Mucosa of gallbladder (tissue), 1 donor: Measurements from ENCODE around the gene PELI2. TPM values are rescaled to one million over a fixed set of nuclear protein-coding genes. Genes with fewer than 3 reads are reported as not detected.

Source experiments
- DNase-seq: peaks from one replicate; pipeline ENCODE4 v3.0.0-alpha.2; 2020; ENCODE audit warnings: low spot score
- total RNA-seq: library from RNA; stranded (reverse); gene quantifications from one replicate; pipeline ENCODE4 v1.2.1, GENCODE V29; 2021
- donor health status: DM: no; HTN: no; CAD: no.

Gene PELI2
- total RNA-seq, 1 donor from 2014 or later: 26.0 TPM

- DNase-seq: no peak
These were observed 224.3 kb downstream of the PELI2 start for GRCh38 chr14:56342494-56342942.

- no peak for DNase-seq
These were observed 231.7 kb downstream of the PELI2 start for GRCh38 chr14:56349960-56350359.
